HG02981 (cell line): Measurements from ENCODE around the gene ZFYVE27.

Source experiments
- ATAC-seq: cut with Tn5 transposase; IDR thresholded peaks from one replicate; pipeline ENCODE4 v1.9.1; 2021; ENCODE audit warnings: mild to moderate bottlenecking, moderate library complexity; ENCODE audit not compliant: unreplicated experiment

ZFYVE27 gene

GRCh38 chr10:97714401-97715258, 22.3 kb upstream of the ZFYVE27 start:
- ATAC-seq = peak; percentile 38

GRCh38 chr10:97715259-97715874, 21.6 kb upstream of the ZFYVE27 start:
- ATAC-seq = no peak

GRCh38 chr10:97717627-97718026, 19.3 kb upstream of the ZFYVE27 start:
- ATAC-seq = no peak

GRCh38 chr10:97718178-97718577, 18.8 kb upstream of the ZFYVE27 start:
- no peak for ATAC-seq

GRCh38 chr10:97718659-97719142, 18.2 kb upstream of the ZFYVE27 start:
- ATAC-seq = no peak

- ATAC-seq = no peak
These were observed 17.3 kb upstream of the ZFYVE27 start for GRCh38 chr10:97719602-97720001.

- no peak for ATAC-seq
These were observed 14.8 kb upstream of the ZFYVE27 start for GRCh38 chr10:97721871-97722780.

GRCh38 chr10:97723001-97723400, 13.9 kb upstream of the ZFYVE27 start:
- no peak for ATAC-seq

GRCh38 chr10:97724341-97724941, 12.5 kb upstream of the ZFYVE27 start:
- ATAC-seq = no peak

- ATAC-seq = no peak
These were observed 10.2 kb upstream of the ZFYVE27 start for GRCh38 chr10:97726636-97727178.

GRCh38 chr10:97729014-97729413, 7.9 kb upstream of the ZFYVE27 start:
- ATAC-seq = no peak

- ATAC-seq = no peak
These were observed 5.4 kb upstream of the ZFYVE27 start for GRCh38 chr10:97731346-97732051.

- no peak for ATAC-seq
These were observed 4.9 kb upstream of the ZFYVE27 start for GRCh38 chr10:97732052-97732359.

- ATAC-seq = no peak
These were observed 3.7 kb upstream of the ZFYVE27 start for GRCh38 chr10:97733256-97733655.

- no peak for ATAC-seq
These were observed 2.9 kb upstream of the ZFYVE27 start for GRCh38 chr10:97734021-97734420.

- ATAC-seq = peak; percentile 16
These were observed 476 bp upstream of the ZFYVE27 start for GRCh38 chr10:97736403-97736901.

- peak; percentile 6 for ATAC-seq
These were observed 890 bp downstream of the ZFYVE27 start for GRCh38 chr10:97737770-97738265.

GRCh38 chr10:97738616-97739015, 1.7 kb downstream of the ZFYVE27 start:
- no peak for ATAC-seq

- no peak for ATAC-seq
These were observed 3.7 kb downstream of the ZFYVE27 start for GRCh38 chr10:97740613-97741012.
